PFSK-1 (cell line): Measurements from ENCODE around the gene KAZN.

ENCODE experiments used
- FOXP2 ChIP-seq: optimal IDR thresholded peaks from 2 replicates; pipeline ENCODE3; 2011; ENCODE audit warnings: borderline replicate concordance, control low read depth, inconsistent platforms; ENCODE audit not compliant: insufficient read depth; ENCODE audit errors: extremely low read length, extremely low read depth
- POLR2AphosphoS5 ChIP-seq: IDR thresholded peaks from 2 replicates; pipeline ENCODE4 v1.6.1; 2012; ENCODE audit warnings: low read depth, mild to moderate bottlenecking, control low read depth, low read length, moderate library complexity
- SIN3A ChIP-seq: IDR thresholded peaks from 2 replicates; pipeline ENCODE4 v1.6.1; 2012; ENCODE audit warnings: mild to moderate bottlenecking, low read length, moderate library complexity, borderline replicate concordance; ENCODE audit not compliant: insufficient read depth
- TAF1 ChIP-seq: IDR thresholded peaks from 2 replicates; pipeline ENCODE4 v1.6.1; 2012; ENCODE audit warnings: low read length, control low read depth, borderline replicate concordance; ENCODE audit not compliant: insufficient read depth
- TF ChIP-seq, protein P1 (sequence below), 2 experiments: IDR thresholded peaks; 2 replicates each; pipeline versions ENCODE4 v1.6.1 to v1.8.0; 2011 to 2012; ENCODE audit warnings: low read depth in 2 of 2, low read length in 2 of 2, control low read depth in 1 of 2, inconsistent platforms in 1 of 2, mild to moderate bottlenecking in 1 of 2, moderate library complexity in 1 of 2; ENCODE audit not compliant: insufficient read depth in 1 of 2

The KAZN gene

DNA sequence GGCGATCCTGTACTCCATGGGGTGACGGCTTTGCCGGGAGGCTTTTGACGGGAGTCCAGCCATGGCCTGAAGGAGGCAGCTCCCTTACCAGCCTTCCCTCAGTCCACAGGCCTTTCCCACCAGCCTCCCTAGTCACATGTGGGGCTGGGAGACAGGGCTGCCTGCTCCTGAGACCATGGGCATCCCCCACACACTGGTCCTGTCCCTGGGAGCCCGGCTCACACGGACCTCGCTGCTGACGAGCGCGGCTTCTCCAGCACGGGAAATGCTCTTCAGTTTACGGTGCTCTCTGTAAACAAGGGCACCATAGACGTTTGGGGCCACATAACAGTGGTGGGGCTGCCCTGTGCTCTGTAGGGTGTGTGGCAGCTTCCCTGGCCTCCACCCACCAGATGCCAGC lies 450.6 kb downstream of the KAZN start:
- TF ChIP-seq SIN3A: no peak
- TF ChIP-seq POLR2AphosphoS5: no peak
- TF ChIP-seq, protein P1, sequence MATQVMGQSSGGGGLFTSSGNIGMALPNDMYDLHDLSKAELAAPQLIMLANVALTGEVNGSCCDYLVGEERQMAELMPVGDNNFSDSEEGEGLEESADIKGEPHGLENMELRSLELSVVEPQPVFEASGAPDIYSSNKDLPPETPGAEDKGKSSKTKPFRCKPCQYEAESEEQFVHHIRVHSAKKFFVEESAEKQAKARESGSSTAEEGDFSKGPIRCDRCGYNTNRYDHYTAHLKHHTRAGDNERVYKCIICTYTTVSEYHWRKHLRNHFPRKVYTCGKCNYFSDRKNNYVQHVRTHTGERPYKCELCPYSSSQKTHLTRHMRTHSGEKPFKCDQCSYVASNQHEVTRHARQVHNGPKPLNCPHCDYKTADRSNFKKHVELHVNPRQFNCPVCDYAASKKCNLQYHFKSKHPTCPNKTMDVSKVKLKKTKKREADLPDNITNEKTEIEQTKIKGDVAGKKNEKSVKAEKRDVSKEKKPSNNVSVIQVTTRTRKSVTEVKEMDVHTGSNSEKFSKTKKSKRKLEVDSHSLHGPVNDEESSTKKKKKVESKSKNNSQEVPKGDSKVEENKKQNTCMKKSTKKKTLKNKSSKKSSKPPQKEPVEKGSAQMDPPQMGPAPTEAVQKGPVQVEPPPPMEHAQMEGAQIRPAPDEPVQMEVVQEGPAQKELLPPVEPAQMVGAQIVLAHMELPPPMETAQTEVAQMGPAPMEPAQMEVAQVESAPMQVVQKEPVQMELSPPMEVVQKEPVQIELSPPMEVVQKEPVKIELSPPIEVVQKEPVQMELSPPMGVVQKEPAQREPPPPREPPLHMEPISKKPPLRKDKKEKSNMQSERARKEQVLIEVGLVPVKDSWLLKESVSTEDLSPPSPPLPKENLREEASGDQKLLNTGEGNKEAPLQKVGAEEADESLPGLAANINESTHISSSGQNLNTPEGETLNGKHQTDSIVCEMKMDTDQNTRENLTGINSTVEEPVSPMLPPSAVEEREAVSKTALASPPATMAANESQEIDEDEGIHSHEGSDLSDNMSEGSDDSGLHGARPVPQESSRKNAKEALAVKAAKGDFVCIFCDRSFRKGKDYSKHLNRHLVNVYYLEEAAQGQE (IDR thresholded peaks at IDR 0.05; ENCODE audit: insufficient read depth in 1 of 2, low read depth in 2 of 2, low read length in 2 of 2): no peak
- no peak for TF ChIP-seq FOXP2
- TF ChIP-seq TAF1: no peak

DNA sequence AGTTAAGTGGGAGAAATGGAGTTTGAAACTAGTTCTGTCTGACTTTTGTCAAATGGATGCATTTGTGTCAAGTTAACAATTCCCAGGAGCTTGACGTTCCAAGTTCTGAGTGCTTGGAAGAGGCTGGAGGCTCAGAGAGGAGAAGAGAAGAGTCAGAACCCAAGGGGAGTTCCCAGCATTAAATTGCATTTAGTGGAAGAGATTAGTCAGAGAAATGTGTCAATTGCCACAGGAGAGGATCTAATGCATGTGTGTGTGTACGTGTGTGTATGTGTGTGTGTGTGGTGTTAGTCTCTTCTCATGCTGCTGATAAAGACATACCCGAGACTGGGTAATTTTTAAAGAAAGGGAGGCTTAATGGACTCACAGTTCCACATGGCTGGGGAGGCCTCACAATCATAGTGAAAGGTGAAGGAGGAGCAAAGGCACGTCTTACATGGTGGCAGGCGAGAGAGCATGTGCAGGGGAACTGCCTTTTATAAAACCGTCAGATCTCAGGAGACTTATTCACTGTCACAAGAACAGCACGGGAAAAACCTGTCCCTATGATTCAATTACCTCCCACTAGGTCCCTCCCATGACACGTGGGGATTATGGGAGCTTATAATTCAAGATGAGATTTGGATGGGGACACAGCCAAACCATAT lies 453.5 kb downstream of the KAZN start:
- TF ChIP-seq SIN3A (no peak), FOXP2 (no peak), POLR2AphosphoS5 (no peak), TAF1 (no peak)
- TF ChIP-seq, protein P1 (IDR thresholded peaks at IDR 0.05; ENCODE audit: insufficient read depth in 1 of 2, low read depth in 2 of 2, low read length in 2 of 2): no peak

DNA sequence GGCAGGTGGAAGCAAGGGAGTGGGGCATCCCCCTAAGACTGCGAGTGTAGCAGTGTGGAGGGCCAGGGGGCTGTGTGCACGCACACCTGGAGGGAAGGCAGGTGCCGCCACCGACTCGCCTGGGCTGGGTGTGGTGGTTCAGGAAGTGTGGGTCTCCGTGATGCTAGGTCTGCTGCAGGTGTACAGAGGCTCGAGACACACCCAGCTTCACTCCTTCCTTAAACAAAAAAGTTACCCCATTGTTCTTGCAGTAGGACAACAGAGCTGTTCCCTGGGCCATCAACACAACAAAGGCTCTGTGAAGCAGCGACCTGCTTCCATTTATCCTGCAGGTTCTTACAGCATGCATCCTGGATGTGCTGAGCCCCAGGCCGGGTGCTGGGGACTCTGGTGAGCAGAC lies 454.7 kb downstream of the KAZN start:
- no peak for TF ChIP-seq FOXP2
- no peak for TF ChIP-seq TAF1
- no peak for TF ChIP-seq SIN3A
- no peak for TF ChIP-seq POLR2AphosphoS5
- TF ChIP-seq, protein P1 (IDR thresholded peaks at IDR 0.05; ENCODE audit: insufficient read depth in 1 of 2, low read depth in 2 of 2, low read length in 2 of 2): no peak

DNA sequence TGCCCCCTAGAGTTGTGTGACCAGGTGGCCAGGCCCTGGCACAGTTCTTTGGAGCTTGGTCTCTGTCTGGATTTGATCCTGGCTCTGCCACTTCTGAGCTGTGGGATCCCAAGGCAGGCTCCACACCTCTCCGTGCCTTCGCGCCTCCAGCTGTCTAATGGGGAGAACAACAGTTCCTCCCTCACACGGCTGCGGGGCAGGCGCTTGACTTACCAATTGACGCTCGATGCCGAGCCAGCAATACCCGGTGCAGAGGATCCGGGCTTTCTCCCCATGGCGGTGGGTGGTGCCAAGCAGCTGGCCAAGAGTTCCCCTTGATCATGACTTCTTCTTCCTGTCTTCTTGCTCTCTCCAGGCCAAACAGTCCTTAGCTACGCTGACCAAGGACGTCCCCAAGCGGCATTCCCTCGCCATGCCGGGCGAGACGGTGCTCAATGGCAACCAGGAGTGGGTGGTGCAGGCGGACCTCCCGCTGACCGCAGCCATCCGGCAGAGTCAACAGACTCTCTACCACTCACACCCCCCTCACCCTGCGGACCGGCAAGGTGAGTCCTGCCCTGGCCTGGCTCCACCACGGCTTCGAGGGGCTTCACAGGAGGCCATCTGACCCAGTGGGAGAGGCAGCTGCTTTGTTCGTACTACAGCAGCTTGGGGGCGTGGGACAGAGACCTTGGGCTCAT lies 457.4 kb downstream of the KAZN start:
- TF ChIP-seq POLR2AphosphoS5: no peak
- no peak for TF ChIP-seq FOXP2
- TF ChIP-seq, protein P1 (IDR thresholded peaks at IDR 0.05; ENCODE audit: insufficient read depth in 1 of 2, low read depth in 2 of 2, low read length in 2 of 2): no peak
- TF ChIP-seq TAF1: no peak
- no peak for TF ChIP-seq SIN3A
